Endothelial cell of umbilical vein (primary cell): ENCODE data around the gene DAO. TPM values are rescaled to one million over a fixed set of nuclear protein-coding genes. Genes with fewer than 3 reads are reported as not detected.

Source experiments
- BruUV-seq: library from RNA; stranded (reverse); fragments of 400-500 nt; replicated peaks from 2 replicates; lab custom pipeline; 2021; lab: Mats Ljungman, UMichigan
- CTCF ChIA-PET: fragments of 300-600, 350-600 bp; sonication (Branson Sonifier 250); formaldehyde crosslinking; loops from one replicate; lab custom pipeline; 2021; ENCODE audit warnings: antibody characterized with exemption, inconsistent platforms; lab: Charles Lee
- POLR2A ChIA-PET: fragments of 300-600, 350-600 bp; sonication (Branson Sonifier 250); formaldehyde crosslinking; loops from one replicate; lab custom pipeline; 2021; ENCODE audit warnings: antibody characterized with exemption, inconsistent platforms; lab: Charles Lee
- DNase-seq: peaks from one replicate; pipeline ENCODE4 v3.0.0-alpha.2; 2011; ENCODE audit warnings: low read depth, low spot score
- FAIRE-seq: peaks from 2 replicates; lab custom pipeline; 2011; peaks lifted over from hg19 to GRCh38; lab: Jason Lieb, UNC
- H2AFZ ChIP-seq: 2 replicates; pipeline ENCODE4 v1.6.0; 2012; ENCODE audit warnings: low read depth, low read length, control low read depth, inconsistent platforms
- H3K27ac ChIP-seq: 2 replicates; pipeline ENCODE4 v1.5.1; 2011; ENCODE audit warnings: low read depth, mild to moderate bottlenecking, control low read depth, low read length, moderate library complexity; ENCODE audit not compliant: insufficient read depth
- H3K27me3 ChIP-seq, 2 experiments: 2 replicates each; pipeline versions ENCODE4 v1.6.0 to v1.6.1; 2011; ENCODE audit warnings: low read length in 2 of 2, mixed read lengths in 1 of 2; ENCODE audit not compliant: control insufficient read depth in 2 of 2, insufficient read depth in 2 of 2
- H3K36me3 ChIP-seq, 2 experiments: 2 replicates in 1 of 2; 3 replicates in 1 of 2; pipeline ENCODE4 v1.5.1; 2011; ENCODE audit warnings: low read length in 2 of 2, mild to moderate bottlenecking in 1 of 2, moderate library complexity in 1 of 2; ENCODE audit not compliant: control insufficient read depth in 2 of 2, insufficient read depth in 2 of 2; ENCODE audit errors: extremely low read depth in 1 of 2
- H3K4me1 ChIP-seq: 3 replicates; pipeline ENCODE4 v1.5.1; 2011; ENCODE audit warnings: mild to moderate bottlenecking, low read length; ENCODE audit not compliant: control insufficient read depth, insufficient read depth; ENCODE audit errors: extremely low read depth
- H3K4me2 ChIP-seq: 2 replicates; pipeline ENCODE4 v1.6.1; 2011; ENCODE audit warnings: low read length, control low read depth, mixed read lengths; ENCODE audit not compliant: insufficient read depth
- H3K4me3 ChIP-seq, 3 experiments: fragments of 200-600 bp in 1 of 3; sonication (generic), shearing (Covaris generic) in 1 of 3; replicated peaks in 1 of 3; 2 replicates each; pipeline ENCODE4 v1.5.1; 2011 to 2016; ENCODE audit warnings: control low read depth in 3 of 3, low read length in 3 of 3, mild to moderate bottlenecking in 2 of 3, inconsistent platforms in 1 of 3, low read depth in 1 of 3, moderate library complexity in 1 of 3; ENCODE audit not compliant: insufficient read depth in 1 of 3
- H3K79me2 ChIP-seq: 2 replicates; pipeline ENCODE4 v1.6.0; 2012; ENCODE audit warnings: low read length, inconsistent platforms; ENCODE audit not compliant: control insufficient read depth, insufficient read depth
- H3K9ac ChIP-seq: replicated peaks from 2 replicates; pipeline ENCODE3; 2011; ENCODE audit warnings: low read length, control low read depth; ENCODE audit not compliant: insufficient read depth; ENCODE audit errors: extremely low read depth
- H3K9me1 ChIP-seq: replicated peaks from 3 replicates; pipeline ENCODE4 v1.6.0; 2011; ENCODE audit warnings: mild to moderate bottlenecking, low read length; ENCODE audit not compliant: control insufficient read depth, insufficient read depth; ENCODE audit errors: extremely low read depth
- H3K9me3 ChIP-seq: replicated peaks from 2 replicates; pipeline ENCODE4 v1.5.1; 2012; ENCODE audit warnings: low read length, inconsistent platforms; ENCODE audit not compliant: control insufficient read depth, insufficient read depth
- H4K20me1 ChIP-seq: replicated peaks from 2 replicates; pipeline ENCODE3; 2011; ENCODE audit warnings: mild to moderate bottlenecking, low read length; ENCODE audit not compliant: control insufficient read depth, insufficient read depth; ENCODE audit errors: extremely low read depth
- CTCF ChIP-seq, 2 donors: IDR thresholded peaks; 1 replicate in 1 of 2; 2 replicates in 1 of 2; pipeline ENCODE4 v1.5.1; 2011; ENCODE audit warnings: low read length in 2 of 2, mild to moderate bottlenecking in 2 of 2, moderate library complexity in 2 of 2, control low read depth in 1 of 2, inconsistent platforms in 1 of 2, low read depth in 1 of 2; ENCODE audit not compliant: insufficient read depth in 1 of 2; ENCODE audit errors: extremely low read depth in 1 of 2
- EZH2 ChIP-seq: IDR thresholded peaks from 2 replicates; pipeline ENCODE4 v1.6.1; 2012; ENCODE audit warnings: borderline replicate concordance, low read depth, mild to moderate bottlenecking, moderate library complexity, low read length, inconsistent platforms; ENCODE audit not compliant: severe bottlenecking
- FOS ChIP-seq: IDR thresholded peaks from 2 replicates; pipeline ENCODE4 v1.6.1; 2011; ENCODE audit warnings: mild to moderate bottlenecking, low read length, moderate library complexity, borderline replicate concordance; ENCODE audit not compliant: insufficient read depth
- GATA2 ChIP-seq: IDR thresholded peaks from 2 replicates; pipeline ENCODE4 v1.7.0; 2011; ENCODE audit warnings: low read depth, mild to moderate bottlenecking, moderate library complexity, mixed read lengths, low read length; ENCODE audit not compliant: insufficient read length, insufficient read depth
- JUN ChIP-seq: IDR thresholded peaks from 2 replicates; pipeline ENCODE4 v1.6.1; 2011; ENCODE audit warnings: borderline replicate concordance, low read depth; ENCODE audit not compliant: insufficient read length, insufficient read depth
- MAX ChIP-seq: IDR thresholded peaks from 2 replicates; pipeline ENCODE4 v1.6.1; 2011; ENCODE audit not compliant: insufficient read depth, insufficient read length
- MYC ChIP-seq: IDR thresholded peaks from one replicate; pipeline ENCODE4 v1.6.1; 2011; ENCODE audit warnings: mild to moderate bottlenecking, low read depth, low read length
- POLR2A ChIP-seq: IDR thresholded peaks from 2 replicates; pipeline ENCODE4 v1.6.1; 2012; ENCODE audit warnings: low read depth, mild to moderate bottlenecking, control low read depth, low read length
- POLR2AphosphoS5 ChIP-seq: IDR thresholded peaks from 2 replicates; pipeline ENCODE4 v1.6.1; 2012; ENCODE audit warnings: low read depth, mild to moderate bottlenecking, control low read depth, low read length, moderate library complexity; ENCODE audit not compliant: insufficient read depth
- dilution Hi-C: fragments of 300-500 bp; cut with MboI; formaldehyde crosslinking; loops from one replicate; pipeline ENCODE4 v1.15.0; 2019; ENCODE audit warnings: low sequenced_read_pairs; ENCODE audit not compliant: extremely low pct_ligation_motif_present
- intact Hi-C: fragments of 100-400 bp; cut with micrococcal nuclease; formaldehyde crosslinking; loops from one replicate; pipeline ENCODE4 v1.10.0; 2022
- microRNA counts: library from miRNA; unstranded; fragments of <30 nt; microRNA quantifications from one replicate; lab custom pipeline; 2016
- microRNA-seq: library from miRNA; unstranded; fragments of <30 nt; microRNA quantifications from one replicate; pipeline ENCODE4 v1.2.0, GENCODE V29; 2021; ENCODE audit warnings: borderline number of aligned reads, borderline replicate concordance
- polyA plus RNA-seq, 4 experiments: library from polyadenylated mRNA; depleted of rRNA in 3 of 4; stranded (reverse) in 3 of 4; unstranded in 1 of 4; fragments of >200 nt; gene quantifications; 2 replicates each; pipeline versions ENCODE4 v1.2.1 to v1.2.3, GENCODE V29; 2011 to 2012; ENCODE audit warnings: missing spikeins in 1 of 4
- small RNA-seq: library from RNA; depleted of rRNA; stranded (forward); fragments of <200 nt; gene quantifications from one replicate; pipeline ENCODE3, GENCODE V24; 2012; ENCODE audit warnings: low replicate concordance, low read depth; ENCODE audit not compliant: insufficient read depth, insufficient read length
- total RNA-seq: library from RNA; stranded (reverse); gene quantifications from 2 replicates; pipeline ENCODE4 v1.2.3, GENCODE V29; 2021

The DAO gene
- total and polyA plus RNA-seq, 2 donors (not counting 3 experiments of a cell fraction or from before 2014, with no cell fraction given) = not detected

GRCh38 chr12:108949976-108950375 lies 70.1 kb downstream of the DAO start:
- FAIRE-seq = no peak
- H3K4me3 ChIP-seq = no peak overlapping the region
- no peaks in the 10 kb centered on the region for H4K20me1 ChIP-seq
- no peaks in the 10 kb centered on the region for H3K27me3 ChIP-seq
- dilution Hi-C loops = no loop called here
- CTCF ChIA-PET = interaction anchor here (1.1 to 2.1 kb wide), 15 partner anchors 11 to 389 kb away, joined by 3 to 45 read pairs (median 9); partner anchors contain the start of genes SART3 and SSH1
- H3K4me1 ChIP-seq = no peaks in the 10 kb centered on the region
- DNase-seq = no peak
- H2AFZ ChIP-seq = no peak overlapping the region
- no peaks in the 10 kb centered on the region for H3K9me3 ChIP-seq
- BruUV-seq = no TSS peak
- POLR2A ChIA-PET = no interaction called here
- H3K9me1 ChIP-seq = no peaks in the 10 kb centered on the region
- intact Hi-C loops = loop anchor here (5.0 kb wide), 1 partner anchor 128 kb away; no protein-coding TSS in a partner anchor
- H3K9ac ChIP-seq = no peak overlapping the region
- no peaks in the 10 kb centered on the region for H3K79me2 ChIP-seq
- no peak overlapping the region for H3K27ac ChIP-seq
- H3K36me3 ChIP-seq = no peaks in the 10 kb centered on the region
- no peak for TF ChIP-seq POLR2A
- no peak for TF ChIP-seq MAX
- TF ChIP-seq MYC = no peak
- TF ChIP-seq EZH2 = no peak
- no peak for TF ChIP-seq FOS
- no peak for TF ChIP-seq JUN
- no peak for TF ChIP-seq GATA2
- no peak for TF ChIP-seq CTCF (IDR thresholded peaks at IDR 0.05; ENCODE audit: extremely low read depth in 1 of 2, insufficient read depth in 1 of 2, low read depth in 1 of 2, low read length in 2 of 2)
- no peak for TF ChIP-seq POLR2AphosphoS5
- no peak overlapping the region for H3K4me2 ChIP-seq

MicroRNAs within 50 kb of the gene (microRNA counts, 767-probe panel; counts per million panel counts)
- microRNA hsa-miR-619 (lab: Ali Mortazavi, UCI) = 723 counts per million, percentile 96 among the panel's probes with 10 or more counts

Small RNA genes lying within 50 kb of the gene (microRNA-seq; reads per million reads assigned to microRNA genes)
- gene MIR619 = not detected

Small RNA genes lying within 50 kb of the gene (small RNA-seq; reads per million reads assigned to genes)
- not detected for gene MIR619
- gene RNU6-361P = not detected

Other genes with a start within 250 kb of the DAO start
- 0.62 and 1.2 TPM in 2 replicates for gene SELPLG, start 246.2 kb upstream of the DAO start, total RNA-seq
- 1.0 and 1.8 TPM in 2 replicates for gene SELPLG, start 246.2 kb upstream of the DAO start, polyA plus RNA-seq
- gene CORO1C, start 148.6 kb upstream of the DAO start, total RNA-seq = 212 and 240 TPM in 2 replicates
- 143 and 150 TPM in 2 replicates for gene CORO1C, start 148.6 kb upstream of the DAO start, polyA plus RNA-seq
- gene SSH1, start 22.5 kb upstream of the DAO start, total RNA-seq = 57.5 and 71.4 TPM in 2 replicates
- 20.2 and 20.6 TPM in 2 replicates for gene SSH1, start 22.5 kb upstream of the DAO start, polyA plus RNA-seq
- gene SVOP, start 141.0 kb downstream of the DAO start, total RNA-seq = not detected in 2 replicates
- gene SVOP, start 141.0 kb downstream of the DAO start, polyA plus RNA-seq = not detected in 2 replicates
- 12.9 and 14.2 TPM in 2 replicates for gene USP30, start 172.5 kb downstream of the DAO start, total RNA-seq
- 24.3 and 34.7 TPM in 2 replicates for gene USP30, start 172.5 kb downstream of the DAO start, polyA plus RNA-seq
- 5.4 TPM in 2 replicates for gene ALKBH2, start 213.4 kb downstream of the DAO start, total RNA-seq
- 5.9 and 7.3 TPM in 2 replicates for gene ALKBH2, start 213.4 kb downstream of the DAO start, polyA plus RNA-seq
- gene UNG, start 217.5 kb downstream of the DAO start, total RNA-seq = 45.4 and 46.7 TPM in 2 replicates
- gene UNG, start 217.5 kb downstream of the DAO start, polyA plus RNA-seq = 17.1 and 21.5 TPM in 2 replicates
- gene ACACB, start 236.5 kb downstream of the DAO start, total RNA-seq = 3.9 and 5.7 TPM in 2 replicates
- 0.72 and 1.3 TPM in 2 replicates for gene ACACB, start 236.5 kb downstream of the DAO start, polyA plus RNA-seq